Midbrain (tissue), 1 donor: ENCODE measurements around the gene DIAPH3.

ENCODE experiments used
- DNase-seq: peaks from one replicate; lab custom pipeline; 2025; lab: John Stamatoyannopoulos, UW

DIAPH3 gene

GRCh38 chr13:59963383-59963782 lies 200.3 kb downstream of the DIAPH3 start:
- DNase-seq: no peak

GRCh38 chr13:59962343-59962742 lies 201.4 kb downstream of the DIAPH3 start:
- DNase-seq: no peak

GRCh38 chr13:59960683-59961082 lies 203.0 kb downstream of the DIAPH3 start:
- DNase-seq: no peak

GRCh38 chr13:59957438-59957837 lies 206.3 kb downstream of the DIAPH3 start:
- DNase-seq: no peak

GRCh38 chr13:59954601-59955000 lies 209.1 kb downstream of the DIAPH3 start:
- DNase-seq: no peak

GRCh38 chr13:59951011-59951410 lies 212.7 kb downstream of the DIAPH3 start:
- DNase-seq: no peak

GRCh38 chr13:59950266-59950665 lies 213.5 kb downstream of the DIAPH3 start:
- no peak for DNase-seq

GRCh38 chr13:59948686-59949085 lies 215.0 kb downstream of the DIAPH3 start:
- no peak for DNase-seq

- no peak for DNase-seq
These were observed 216.8 kb downstream of the DIAPH3 start for GRCh38 chr13:59946944-59947343.

GRCh38 chr13:59931621-59932020 lies 232.1 kb downstream of the DIAPH3 start:
- no peak for DNase-seq

GRCh38 chr13:59924256-59924655 lies 239.5 kb downstream of the DIAPH3 start:
- DNase-seq: no peak

GRCh38 chr13:59915252-59915651 lies 248.5 kb downstream of the DIAPH3 start:
- DNase-seq: no peak

- DNase-seq: no peak
These were observed 249.2 kb downstream of the DIAPH3 start for GRCh38 chr13:59914556-59914955.

- peak; percentile 22 for DNase-seq
These were observed 257.2 kb downstream of the DIAPH3 start for GRCh38 chr13:59906413-59907049.

- no peak for DNase-seq
These were observed 262.5 kb downstream of the DIAPH3 start for GRCh38 chr13:59901191-59901590.

GRCh38 chr13:59898066-59898465 lies 265.7 kb downstream of the DIAPH3 start:
- no peak for DNase-seq

- no peak for DNase-seq
These were observed 270.5 kb downstream of the DIAPH3 start for GRCh38 chr13:59893266-59893665.

GRCh38 chr13:59891053-59891452 lies 272.7 kb downstream of the DIAPH3 start:
- no peak for DNase-seq

- DNase-seq: no peak
These were observed 273.7 kb downstream of the DIAPH3 start for GRCh38 chr13:59890054-59890453.

GRCh38 chr13:59888408-59888807 lies 275.3 kb downstream of the DIAPH3 start:
- no peak for DNase-seq

- no peak for DNase-seq
These were observed 278.7 kb downstream of the DIAPH3 start for GRCh38 chr13:59885076-59885475.

- DNase-seq: no peak
These were observed 279.8 kb downstream of the DIAPH3 start for GRCh38 chr13:59883885-59884284.

- no peak for DNase-seq
These were observed 283.3 kb downstream of the DIAPH3 start for GRCh38 chr13:59880468-59880867.

GRCh38 chr13:59879281-59879680 lies 284.4 kb downstream of the DIAPH3 start:
- no peak for DNase-seq
